Chondrocyte (in vitro differentiated cells): ENCODE measurements around the gene SERPINA12. TPM values are rescaled to one million over a fixed set of nuclear protein-coding genes. Genes with fewer than 3 reads are reported as not detected.

ENCODE experiments used
- DNase-seq: peaks from one replicate; pipeline ENCODE4 v3.0.0; 2021; ENCODE audit warnings: mixed read lengths, low spot score
- H3K27ac Mint-ChIP-seq: one replicate; pipeline ENCODE4 v1.8.0; 2021; ENCODE audit warnings: mild to moderate bottlenecking, moderate library complexity, mixed read lengths; ENCODE audit not compliant: unreplicated experiment
- H3K27me3 Mint-ChIP-seq: 2 replicates; pipeline ENCODE4 v1.8.0; 2021; ENCODE audit warnings: low read depth, mixed read lengths
- H3K36me3 Mint-ChIP-seq: 2 replicates; pipeline ENCODE4 v1.8.0; 2021; ENCODE audit warnings: low read depth, mixed read lengths
- H3K4me1 Mint-ChIP-seq: 2 replicates; pipeline ENCODE4 v1.8.0; 2021; ENCODE audit warnings: low read depth, mild to moderate bottlenecking, mixed read lengths
- H3K4me3 Mint-ChIP-seq: one replicate; pipeline ENCODE4 v1.8.0; 2021; ENCODE audit warnings: mild to moderate bottlenecking, moderate library complexity, mixed read lengths; ENCODE audit not compliant: unreplicated experiment
- H3K9me3 Mint-ChIP-seq: 2 replicates; pipeline ENCODE4 v1.8.0; 2021; ENCODE audit warnings: low read depth, mixed read lengths
- total RNA-seq: library from RNA; stranded (reverse); gene quantifications from 3 replicates; pipeline ENCODE4 v1.2.1, GENCODE V29; 2021
- TF ChIP-seq, protein P1 (sequence below): fragments of 200-600 bp; sonication (generic); IDR thresholded peaks from 2 replicates; pipeline ENCODE4 v1.5.0; 2021; ENCODE audit warnings: antibody characterized with exemption, mild to moderate bottlenecking, moderate library complexity

The SERPINA12 gene
- total RNA-seq, 1 donor from 2014 or later: not detected

DNA sequence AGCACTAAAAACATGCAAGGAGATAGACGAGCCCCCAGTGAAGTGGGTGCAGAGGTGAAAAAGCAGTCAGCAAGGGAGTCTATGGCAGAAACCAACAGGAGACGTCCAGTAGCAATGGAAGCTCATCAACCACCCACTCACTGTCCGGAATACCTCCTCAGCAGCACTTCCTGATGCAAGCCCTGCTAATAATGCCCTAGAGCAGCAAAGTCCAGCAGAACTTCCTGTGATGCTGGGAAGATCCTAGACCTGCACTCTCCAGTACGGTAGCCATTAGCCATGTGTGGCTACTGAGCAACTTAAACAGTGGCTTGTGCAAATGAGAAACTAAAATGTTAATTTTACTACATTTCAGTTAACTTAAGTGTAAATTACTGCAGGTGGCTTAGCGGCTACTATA, 44.2 kb downstream of the SERPINA12 start:
- Mint-ChIP-seq H3K9me3 (no peaks in the 10 kb centered on the region), H3K4me3 (no peak overlapping the region), H3K27me3 (peaks cover 20% of the 10 kb centered on the region), H3K36me3 (no peaks in the 10 kb centered on the region), H3K27ac (no peak overlapping the region), H3K4me1 (peaks cover 8% of the 10 kb centered on the region)
- TF ChIP-seq, protein P1, sequence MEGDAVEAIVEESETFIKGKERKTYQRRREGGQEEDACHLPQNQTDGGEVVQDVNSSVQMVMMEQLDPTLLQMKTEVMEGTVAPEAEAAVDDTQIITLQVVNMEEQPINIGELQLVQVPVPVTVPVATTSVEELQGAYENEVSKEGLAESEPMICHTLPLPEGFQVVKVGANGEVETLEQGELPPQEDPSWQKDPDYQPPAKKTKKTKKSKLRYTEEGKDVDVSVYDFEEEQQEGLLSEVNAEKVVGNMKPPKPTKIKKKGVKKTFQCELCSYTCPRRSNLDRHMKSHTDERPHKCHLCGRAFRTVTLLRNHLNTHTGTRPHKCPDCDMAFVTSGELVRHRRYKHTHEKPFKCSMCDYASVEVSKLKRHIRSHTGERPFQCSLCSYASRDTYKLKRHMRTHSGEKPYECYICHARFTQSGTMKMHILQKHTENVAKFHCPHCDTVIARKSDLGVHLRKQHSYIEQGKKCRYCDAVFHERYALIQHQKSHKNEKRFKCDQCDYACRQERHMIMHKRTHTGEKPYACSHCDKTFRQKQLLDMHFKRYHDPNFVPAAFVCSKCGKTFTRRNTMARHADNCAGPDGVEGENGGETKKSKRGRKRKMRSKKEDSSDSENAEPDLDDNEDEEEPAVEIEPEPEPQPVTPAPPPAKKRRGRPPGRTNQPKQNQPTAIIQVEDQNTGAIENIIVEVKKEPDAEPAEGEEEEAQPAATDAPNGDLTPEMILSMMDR: no peak
- no peak for DNase-seq

DNA sequence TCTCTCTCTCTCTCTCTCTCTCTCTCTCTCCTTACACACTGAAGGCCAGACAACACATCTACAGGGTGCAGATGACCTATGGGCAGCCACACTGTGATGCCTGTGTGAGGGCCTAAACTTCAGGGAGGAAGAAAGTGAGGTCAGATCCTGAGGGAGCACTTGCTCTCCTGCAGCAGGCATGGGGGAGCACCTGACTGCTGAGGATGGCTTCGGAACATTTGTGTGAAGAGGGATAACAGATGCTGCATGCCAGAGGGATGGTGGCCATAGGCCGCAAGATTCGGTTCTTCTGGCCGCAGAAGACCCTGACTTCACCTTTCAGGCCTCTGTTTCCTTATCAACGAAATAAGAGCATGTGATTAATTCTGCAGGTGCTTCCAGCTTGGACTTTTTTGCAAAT, 45.0 kb downstream of the SERPINA12 start:
- no peak overlapping the region for H3K4me3 Mint-ChIP-seq
- no peak for DNase-seq
- no peaks in the 10 kb centered on the region for H3K9me3 Mint-ChIP-seq
- TF ChIP-seq, protein P1: no peak
- H3K36me3 Mint-ChIP-seq: no peaks in the 10 kb centered on the region
- H3K27ac Mint-ChIP-seq: no peak overlapping the region
- H3K4me1 Mint-ChIP-seq: peaks cover 10% of the 10 kb centered on the region
- H3K27me3 Mint-ChIP-seq: peaks cover 20% of the 10 kb centered on the region

DNA sequence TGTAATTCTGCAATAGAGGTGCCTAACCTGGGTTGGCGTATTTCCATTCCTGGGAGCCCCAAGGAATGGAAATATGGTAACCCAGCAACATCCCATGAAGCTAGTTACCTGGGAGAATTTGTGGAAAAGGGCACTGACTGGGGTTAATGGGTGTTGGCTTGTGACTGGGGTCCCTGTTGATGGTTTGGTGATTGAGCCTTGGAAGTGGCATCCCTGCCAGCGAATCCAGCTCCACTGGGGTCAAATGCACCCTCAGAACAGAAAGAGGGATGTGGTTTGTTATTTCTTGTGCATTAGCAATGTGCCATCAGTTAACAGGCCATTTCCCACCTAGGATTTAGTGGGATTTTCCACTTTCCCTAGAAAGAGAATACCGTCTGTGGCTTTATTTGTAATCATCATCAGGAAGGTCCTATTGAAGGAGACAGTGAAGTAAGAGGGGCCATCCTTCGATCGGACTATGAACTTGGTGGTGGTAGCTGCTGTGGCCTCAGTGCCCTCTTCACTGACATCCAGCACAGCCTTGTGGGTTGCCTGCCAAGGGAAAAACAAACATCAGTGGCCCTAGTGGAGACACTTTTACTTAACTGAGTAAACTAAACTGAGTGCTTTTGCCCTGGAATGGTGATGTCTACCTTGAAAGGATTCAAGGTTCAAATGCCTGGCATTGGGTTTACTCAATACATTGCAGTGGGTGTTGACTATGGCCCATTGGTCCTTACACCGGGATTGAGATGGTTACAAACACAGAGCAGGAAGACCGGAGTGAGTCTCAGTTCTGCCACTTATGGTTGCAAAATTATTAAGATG, 46.3 kb downstream of the SERPINA12 start:
- TF ChIP-seq, protein P1: no peak
- peaks cover 3% of the 10 kb centered on the region for H3K9me3 Mint-ChIP-seq
- peaks cover 22% of the 10 kb centered on the region for H3K4me1 Mint-ChIP-seq
- no peak overlapping the region for H3K27ac Mint-ChIP-seq
- no peaks in the 10 kb centered on the region for H3K36me3 Mint-ChIP-seq
- H3K4me3 Mint-ChIP-seq: no peak overlapping the region
- no peak for DNase-seq
- H3K27me3 Mint-ChIP-seq: peaks cover 17% of the 10 kb centered on the region

DNA sequence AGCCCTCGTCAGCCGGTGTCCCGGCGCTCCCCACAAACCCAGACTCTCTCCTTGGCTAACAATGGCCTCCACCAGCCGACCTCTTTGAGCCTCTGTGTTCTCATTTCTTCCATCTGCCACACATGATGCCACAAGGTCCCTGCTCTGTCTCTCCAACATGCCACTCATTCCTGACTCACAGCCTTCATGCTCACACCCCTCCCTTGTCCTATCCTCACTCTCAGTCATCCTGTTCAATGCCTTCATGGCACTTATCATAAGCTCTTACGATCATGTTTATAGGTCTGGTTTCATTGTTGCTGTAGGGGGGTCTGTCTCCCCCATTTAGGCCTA, 47.1 kb downstream of the SERPINA12 start:
- no peak overlapping the region for H3K4me3 Mint-ChIP-seq
- no peak overlapping the region for H3K27ac Mint-ChIP-seq
- no peak for DNase-seq
- H3K4me1 Mint-ChIP-seq: peaks cover 22% of the 10 kb centered on the region
- H3K36me3 Mint-ChIP-seq: no peaks in the 10 kb centered on the region
- H3K27me3 Mint-ChIP-seq: peaks cover 18% of the 10 kb centered on the region
- peaks cover 9% of the 10 kb centered on the region for H3K9me3 Mint-ChIP-seq
- TF ChIP-seq, protein P1: no peak

DNA sequence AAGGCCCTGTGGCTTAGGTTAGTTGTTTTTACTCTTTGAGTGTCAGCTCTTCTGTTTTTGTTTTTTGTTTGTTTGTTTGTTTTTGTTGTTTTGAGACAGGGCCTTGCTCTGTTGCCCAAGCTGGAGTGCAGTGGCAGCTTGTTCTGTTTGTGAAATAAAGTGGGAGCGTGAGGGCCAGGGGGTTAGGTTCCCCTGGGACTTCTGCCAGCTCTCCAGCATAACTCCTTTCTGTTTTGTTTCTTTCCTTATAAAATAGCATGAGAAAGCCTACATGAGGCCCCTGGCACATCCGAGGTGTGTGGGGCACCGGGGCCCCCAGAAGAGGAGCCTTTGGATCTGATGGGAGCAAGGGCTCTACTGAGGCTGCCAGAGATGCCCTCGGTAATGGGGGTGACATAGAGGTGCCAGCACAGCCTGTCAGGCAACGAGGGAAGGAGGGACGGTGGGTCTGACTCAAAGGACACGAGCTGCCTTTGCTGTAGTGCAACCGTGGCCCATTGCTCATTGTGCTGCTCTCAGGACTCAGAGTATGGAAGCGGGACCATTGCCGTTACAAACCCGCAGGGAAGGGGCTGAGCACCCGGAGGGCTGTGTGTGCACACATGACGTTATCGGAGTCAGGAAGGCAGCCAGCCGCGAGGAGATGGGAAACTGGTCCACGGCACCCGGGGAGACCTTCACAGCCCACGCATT, 47.6 kb downstream of the SERPINA12 start:
- TF ChIP-seq, protein P1: no peak
- H3K9me3 Mint-ChIP-seq: peaks cover 12% of the 10 kb centered on the region
- no peak for DNase-seq
- peaks cover 14% of the 10 kb centered on the region for H3K27me3 Mint-ChIP-seq
- no peak overlapping the region for H3K27ac Mint-ChIP-seq
- H3K4me1 Mint-ChIP-seq: peaks cover 22% of the 10 kb centered on the region
- H3K36me3 Mint-ChIP-seq: no peaks in the 10 kb centered on the region
- no peak overlapping the region for H3K4me3 Mint-ChIP-seq
